MM.1S (cell line): ENCODE results near the gene CNOT2.
"Not testable (repeated sequence)": the region's sequence is repeated elsewhere in the genome, so short reads cannot be mapped to it uniquely, and the experiment has no call there.

Source experiments
- DNase-seq: peaks from one replicate; pipeline ENCODE4 v3.0.0-alpha.2; 2015
- H2AFZ ChIP-seq: fragments of 300-600 bp; sonication (generic); 2 replicates; pipeline ENCODE4 v1.6.0; 2016; ENCODE audit warnings: antibody characterized with exemption, low read length
- H3F3A ChIP-seq: fragments of 300-600 bp; sonication (generic); 2 replicates; pipeline ENCODE4 v1.6.1; 2016; ENCODE audit warnings: mild to moderate bottlenecking, antibody characterized with exemption, low read length, moderate library complexity, mixed read lengths; ENCODE audit not compliant: insufficient read depth
- H3K27ac ChIP-seq: fragments of 300-600 bp; sonication (generic); 2 replicates; pipeline ENCODE4 v1.5.1; 2016; ENCODE audit warnings: mild to moderate bottlenecking, low read length
- H3K27me3 ChIP-seq: fragments of 300-600 bp; sonication (generic); replicated peaks from 2 replicates; pipeline ENCODE4 v1.6.0; 2016; ENCODE audit warnings: low read length; ENCODE audit not compliant: insufficient read depth
- H3K36me3 ChIP-seq: fragments of 300-600 bp; sonication (generic); replicated peaks from 2 replicates; pipeline ENCODE4 v1.6.1; 2016; ENCODE audit warnings: mild to moderate bottlenecking, low read length, mixed read lengths; ENCODE audit not compliant: insufficient read depth
- H3K4me1 ChIP-seq: fragments of 300-600 bp; sonication (generic); 2 replicates; pipeline ENCODE4 v1.6.1; 2016; ENCODE audit warnings: low read length, mixed read lengths
- H3K4me2 ChIP-seq: fragments of 300-600 bp; sonication (generic); 2 replicates; pipeline ENCODE4 v1.6.0; 2016; ENCODE audit warnings: low read depth, low read length
- H3K4me3 ChIP-seq: fragments of 300-600 bp; sonication (generic); 2 replicates; pipeline ENCODE4 v1.5.1; 2016; ENCODE audit warnings: low read length, mixed read lengths
- H3K79me2 ChIP-seq: fragments of 300-600 bp; sonication (generic); 2 replicates; pipeline ENCODE4 v1.6.1; 2016; ENCODE audit warnings: mixed run types, low read length, mixed read lengths
- H3K9ac ChIP-seq: fragments of 300-600 bp; sonication (generic); 2 replicates; pipeline ENCODE4 v1.6.1; 2016; ENCODE audit warnings: low read length, mixed read lengths
- H3K9me2 ChIP-seq: fragments of 300-600 bp; sonication (generic); replicated peaks from 2 replicates; pipeline ENCODE4 v1.6.1; 2016; ENCODE audit warnings: mild to moderate bottlenecking, low read length, mixed read lengths; ENCODE audit not compliant: insufficient read depth
- H3K9me3 ChIP-seq: fragments of 300-600 bp; sonication (generic); replicated peaks from 2 replicates; pipeline ENCODE4 v1.6.1; 2016; ENCODE audit warnings: mild to moderate bottlenecking, low read length, mixed read lengths; ENCODE audit not compliant: insufficient read depth
- H4K20me1 ChIP-seq: fragments of 300-600 bp; sonication (generic); 2 replicates; pipeline ENCODE4 v1.6.1; 2016; ENCODE audit warnings: mild to moderate bottlenecking, low read length, moderate library complexity, mixed read lengths; ENCODE audit not compliant: insufficient read depth
- EZH2 ChIP-seq: fragments of 300-600 bp; sonication (generic); optimal IDR thresholded peaks from 2 replicates; pipeline ENCODE3; 2017; ENCODE audit warnings: low read depth, mild to moderate bottlenecking, antibody characterized with exemption, low read length, mixed read lengths
- EZH2phosphoT487 ChIP-seq: fragments of 300-600 bp; sonication (generic); IDR thresholded peaks from 2 replicates; pipeline ENCODE4 v1.6.1; 2018; ENCODE audit warnings: antibody characterized with exemption, low read length
- TF ChIP-seq, protein P1 (sequence below): fragments of 300-600 bp; sonication (generic); IDR thresholded peaks from 2 replicates; pipeline ENCODE4 v1.5.1; 2016; ENCODE audit warnings: antibody characterized with exemption, low read length, mixed read lengths

The CNOT2 gene

DNA sequence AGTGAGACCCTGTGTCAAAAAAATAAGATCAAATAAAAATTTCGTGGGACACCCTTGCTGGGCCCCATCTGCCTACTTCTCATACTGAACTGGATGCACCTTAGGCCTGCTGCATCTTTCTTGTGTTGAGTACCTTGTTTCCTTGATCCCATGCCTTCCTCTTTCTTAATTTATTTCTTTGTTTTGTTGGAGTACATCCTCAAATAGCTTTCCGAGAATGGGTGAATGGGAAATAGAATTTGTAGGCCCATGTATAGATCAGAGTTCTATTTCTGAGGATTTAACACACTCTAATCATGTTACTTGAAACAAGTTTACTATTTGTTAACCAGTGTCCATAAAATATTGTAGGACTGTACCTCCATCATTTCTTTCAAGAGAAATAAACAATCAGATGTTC, 146.4 kb downstream of the CNOT2 start:
- Histone ChIP-seq H3K27ac (no peak overlapping the region), H3K9me3 (no peaks in the 10 kb centered on the region), H3K9me2 (no peaks in the 10 kb centered on the region), H3K27me3 (no peaks in the 10 kb centered on the region), H3K79me2 (no peaks in the 10 kb centered on the region), H3K4me1 (no peaks in the 10 kb centered on the region), H3K4me3 (no peak overlapping the region), H3F3A (no peaks in the 10 kb centered on the region), H3K36me3 (no peaks in the 10 kb centered on the region), H3K4me2 (no peak overlapping the region), H2AFZ (no peak overlapping the region), H4K20me1 (no peaks in the 10 kb centered on the region), H3K9ac (no peak overlapping the region)
- TF ChIP-seq EZH2phosphoT487 = no peak
- TF ChIP-seq EZH2 = no peak
- TF ChIP-seq, protein P1, sequence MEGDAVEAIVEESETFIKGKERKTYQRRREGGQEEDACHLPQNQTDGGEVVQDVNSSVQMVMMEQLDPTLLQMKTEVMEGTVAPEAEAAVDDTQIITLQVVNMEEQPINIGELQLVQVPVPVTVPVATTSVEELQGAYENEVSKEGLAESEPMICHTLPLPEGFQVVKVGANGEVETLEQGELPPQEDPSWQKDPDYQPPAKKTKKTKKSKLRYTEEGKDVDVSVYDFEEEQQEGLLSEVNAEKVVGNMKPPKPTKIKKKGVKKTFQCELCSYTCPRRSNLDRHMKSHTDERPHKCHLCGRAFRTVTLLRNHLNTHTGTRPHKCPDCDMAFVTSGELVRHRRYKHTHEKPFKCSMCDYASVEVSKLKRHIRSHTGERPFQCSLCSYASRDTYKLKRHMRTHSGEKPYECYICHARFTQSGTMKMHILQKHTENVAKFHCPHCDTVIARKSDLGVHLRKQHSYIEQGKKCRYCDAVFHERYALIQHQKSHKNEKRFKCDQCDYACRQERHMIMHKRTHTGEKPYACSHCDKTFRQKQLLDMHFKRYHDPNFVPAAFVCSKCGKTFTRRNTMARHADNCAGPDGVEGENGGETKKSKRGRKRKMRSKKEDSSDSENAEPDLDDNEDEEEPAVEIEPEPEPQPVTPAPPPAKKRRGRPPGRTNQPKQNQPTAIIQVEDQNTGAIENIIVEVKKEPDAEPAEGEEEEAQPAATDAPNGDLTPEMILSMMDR = no peak
- DNase-seq = no peak

DNA sequence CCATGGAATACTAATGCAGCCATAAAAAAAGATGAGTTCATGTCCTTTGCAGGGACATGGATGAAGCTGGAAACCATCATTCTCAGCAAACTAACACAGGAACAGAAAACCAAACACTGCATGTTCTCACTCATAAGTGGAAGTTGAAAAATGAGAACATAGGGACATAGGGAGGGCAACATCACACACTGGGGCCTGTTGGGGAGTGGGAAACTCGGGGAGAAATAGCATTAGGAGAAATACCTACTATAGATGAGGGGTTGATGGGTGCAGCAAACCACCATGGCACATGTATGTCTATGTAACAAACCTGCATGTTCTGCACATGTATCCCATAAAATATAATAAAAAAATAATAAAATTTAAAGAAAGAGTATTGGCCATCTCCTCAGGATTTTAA, 149.4 kb downstream of the CNOT2 start:
- not testable (repeated sequence) for H3K27me3 ChIP-seq, H3K4me3 ChIP-seq, H3K4me1 ChIP-seq, H3F3A ChIP-seq, H3K9me2 ChIP-seq, H3K79me2 ChIP-seq, H3K4me2 ChIP-seq, H3K27ac ChIP-seq, H3K9ac ChIP-seq, DNase-seq, H4K20me1 ChIP-seq, H3K36me3 ChIP-seq, H3K9me3 ChIP-seq, H2AFZ ChIP-seq

DNA sequence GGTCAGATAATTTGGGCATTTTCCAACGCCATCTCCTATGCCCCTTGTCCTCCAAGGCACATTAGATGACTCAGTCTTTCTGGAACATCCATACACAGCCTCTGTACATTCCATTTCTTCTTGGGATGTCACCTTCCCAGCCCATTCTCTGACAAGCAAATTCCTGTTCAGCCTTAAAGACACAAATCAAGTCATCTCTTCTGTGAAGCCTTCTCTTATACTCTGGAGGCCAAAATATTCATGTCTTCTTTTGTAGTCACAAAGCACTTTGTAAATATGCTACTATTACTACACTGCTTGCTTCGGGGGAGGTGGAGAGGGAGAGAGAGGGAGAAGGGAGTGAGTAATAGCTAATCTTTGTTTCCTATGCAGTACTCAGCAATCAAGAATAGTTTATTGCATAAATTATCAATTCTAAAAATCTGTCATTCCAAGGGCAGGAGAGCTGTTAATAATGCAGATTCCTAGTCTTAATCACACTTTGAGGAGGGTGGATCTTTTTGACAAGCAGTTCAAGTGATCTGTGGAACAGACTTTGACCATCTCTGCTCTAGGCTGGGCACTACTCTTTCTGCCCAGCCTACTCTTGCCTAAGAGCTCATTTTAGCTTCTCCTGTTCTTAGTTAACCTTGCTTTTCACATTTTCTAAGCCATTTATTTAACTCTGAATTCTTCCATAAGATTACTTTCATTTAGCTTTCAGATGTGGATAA, 150.7 kb downstream of the CNOT2 start:
- Histone ChIP-seq H3K79me2 (no peaks in the 10 kb centered on the region), H3K4me2 (no peak overlapping the region)

DNA sequence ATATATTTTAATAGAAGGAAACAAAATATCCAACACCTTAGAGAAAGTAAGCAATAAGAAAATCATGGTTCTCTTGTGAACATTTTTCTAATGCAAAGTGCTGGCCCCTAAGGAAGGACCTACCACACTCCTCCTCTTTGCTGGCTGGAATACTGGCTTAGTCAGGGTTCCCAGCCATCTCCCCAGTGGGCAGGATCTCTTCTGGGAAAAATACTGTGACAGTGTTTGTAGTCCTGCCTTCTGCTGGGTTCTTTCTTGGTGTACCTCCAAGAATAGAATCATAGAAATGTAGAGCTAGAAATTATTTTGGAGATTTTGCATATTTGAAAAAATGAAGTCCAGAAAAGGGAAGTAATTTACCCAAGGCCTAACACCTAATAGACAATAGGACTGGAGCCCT, 154.8 kb downstream of the CNOT2 start:
- Histone ChIP-seq H2AFZ (no peak overlapping the region), H4K20me1 (no peaks in the 10 kb centered on the region), H3K4me1 (no peaks in the 10 kb centered on the region), H3K4me3 (no peak overlapping the region), H3F3A (no peaks in the 10 kb centered on the region), H3K9ac (no peak overlapping the region), H3K4me2 (no peak overlapping the region), H3K9me2 (no peaks in the 10 kb centered on the region), H3K9me3 (no peaks in the 10 kb centered on the region), H3K27me3 (no peaks in the 10 kb centered on the region), H3K36me3 (no peaks in the 10 kb centered on the region), H3K27ac (no peak overlapping the region), H3K79me2 (no peaks in the 10 kb centered on the region)
- TF ChIP-seq, protein P1 = no peak
- TF ChIP-seq EZH2 (no peak), EZH2phosphoT487 (no peak)
- no peak for DNase-seq

More for the DNA sequence above, 150.7 kb downstream of the CNOT2 start:
- no peaks in the 10 kb centered on the region for H3K9me3 ChIP-seq
- no peaks in the 10 kb centered on the region for H3K9me2 ChIP-seq
- no peaks in the 10 kb centered on the region for H3F3A ChIP-seq
- no peak overlapping the region for H3K9ac ChIP-seq
- H4K20me1 ChIP-seq = no peaks in the 10 kb centered on the region
- H3K27me3 ChIP-seq = no peaks in the 10 kb centered on the region
- no peak overlapping the region for H3K4me3 ChIP-seq
- DNase-seq = no peak
- no peaks in the 10 kb centered on the region for H3K36me3 ChIP-seq
- no peak overlapping the region for H2AFZ ChIP-seq
- no peaks in the 10 kb centered on the region for H3K4me1 ChIP-seq
- H3K27ac ChIP-seq = no peak overlapping the region
- TF ChIP-seq, protein P1 = no peak
- no peak for TF ChIP-seq EZH2phosphoT487
- TF ChIP-seq EZH2 = no peak
